HUES6 (cell line): Measurements from ENCODE around the gene SDHB.

Experiments
- H3K27ac ChIP-seq: 2 replicates; pipeline ENCODE4 v1.7.0; 2013; ENCODE audit warnings: low read depth, mild to moderate bottlenecking, low read length, inconsistent platforms
- H3K27me3 ChIP-seq: 2 replicates; pipeline ENCODE4 v1.6.1; 2013; ENCODE audit warnings: low read length; ENCODE audit not compliant: control insufficient read depth, insufficient read depth
- H3K36me3 ChIP-seq: 2 replicates; pipeline ENCODE4 v1.6.1; 2013; ENCODE audit warnings: low read length; ENCODE audit not compliant: control insufficient read depth, insufficient read depth
- H3K4me1 ChIP-seq: 2 replicates; pipeline ENCODE4 v1.6.1; 2013; ENCODE audit warnings: low read length; ENCODE audit not compliant: control insufficient read depth, insufficient read depth
- H3K4me3 ChIP-seq: 2 replicates; pipeline ENCODE4 v1.5.1; 2013; ENCODE audit warnings: low read depth, low read length
- H3K9ac ChIP-seq: one replicate; pipeline ENCODE4 v1.6.1; 2013; ENCODE audit warnings: mild to moderate bottlenecking, low read length
- H3K9me3 ChIP-seq: 2 replicates; pipeline ENCODE4 v1.6.1; 2013; ENCODE audit warnings: low read depth, low read length; ENCODE audit not compliant: control insufficient read depth, insufficient read depth

SDHB gene

DNA sequence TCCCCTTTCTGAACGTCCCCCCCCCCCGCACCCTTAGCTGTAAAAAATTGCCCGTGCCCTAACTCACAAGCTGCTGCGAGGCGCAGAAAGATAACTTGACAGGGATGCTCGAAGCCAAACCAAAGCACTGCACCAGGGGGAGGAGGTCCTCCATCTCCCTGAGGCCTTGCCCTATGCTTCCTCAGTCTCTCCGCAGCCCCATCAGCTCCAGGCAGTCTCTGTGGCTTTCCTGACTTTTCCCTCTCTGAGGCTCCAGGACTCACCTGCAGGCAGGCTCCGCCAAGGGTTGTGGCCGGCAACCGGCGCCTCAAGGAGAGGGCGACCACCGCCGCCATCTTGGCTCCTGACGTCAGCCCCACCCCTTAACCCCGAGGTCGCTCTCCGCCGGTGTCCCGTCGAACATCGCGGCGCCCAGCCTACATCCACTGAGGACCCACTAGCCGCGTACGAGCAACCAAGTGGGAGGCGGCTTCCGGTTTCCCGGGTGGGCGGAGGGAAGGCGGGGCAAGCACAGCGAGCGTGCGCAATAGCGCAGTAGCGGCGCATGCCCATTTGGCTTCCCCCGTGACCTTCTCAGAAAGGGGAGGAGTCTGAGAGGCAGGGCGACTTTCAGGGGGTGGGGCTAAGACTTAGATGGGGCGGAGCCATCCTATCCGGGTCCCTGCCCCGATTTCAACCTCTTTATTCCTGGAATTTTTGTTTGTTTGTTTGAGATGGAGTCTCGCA is at the start of gene SDHB:
SDHB (minus strand) TSS at position 348 of the 726 bp plus-strand sequence; CDS start at position 335, 13 bp downstream.
- peaks cover 21% of the 10 kb centered on the region for H3K36me3 ChIP-seq

DNA sequence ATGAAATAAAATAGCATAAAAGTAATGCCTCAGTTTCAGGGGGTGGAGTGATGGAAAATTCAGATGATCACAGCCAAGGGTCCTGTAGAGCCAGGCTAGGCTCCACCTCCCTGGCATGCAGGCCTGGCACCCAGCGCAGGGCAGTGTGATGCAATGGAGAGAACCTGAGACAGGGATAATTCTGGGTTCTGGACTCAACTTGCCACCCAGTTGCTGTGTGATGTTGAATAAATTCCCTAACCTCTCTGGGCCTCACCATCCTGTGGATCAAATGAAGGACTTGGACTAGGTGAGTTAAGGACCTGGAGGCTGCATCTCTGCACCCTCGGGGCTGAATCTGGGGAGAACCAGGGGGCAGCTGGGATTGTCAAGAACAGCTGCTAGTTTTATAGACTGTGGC is 48.4 kb upstream of the SDHB start:
- no peak overlapping the region for H3K27ac ChIP-seq
- no peak overlapping the region for H3K9ac ChIP-seq
- H3K27me3 ChIP-seq, result no peaks in the 10 kb centered on the region
- no peaks in the 10 kb centered on the region for H3K36me3 ChIP-seq
- no peak overlapping the region for H3K4me3 ChIP-seq
- H3K4me1 ChIP-seq, result peaks cover 19% of the 10 kb centered on the region; the same call in 1 of the 2 replicates
- no peaks in the 10 kb centered on the region for H3K9me3 ChIP-seq

More for the DNA sequence above, at the start of gene SDHB:
- H3K9ac ChIP-seq, result peak within 1 kb of the TSS; percentile 87
- H3K4me3 ChIP-seq, result peak within 1 kb of the TSS; percentile 86
- H3K27me3 ChIP-seq, result no peaks in the 10 kb centered on the region
- peaks cover 7% of the 10 kb centered on the region; the same call in 1 of the 2 replicates for H3K4me1 ChIP-seq
- no peaks in the 10 kb centered on the region for H3K9me3 ChIP-seq
- H3K27ac ChIP-seq, result peak within 1 kb of the TSS; percentile 61; the same call in 1 of the 2 replicates

DNA sequence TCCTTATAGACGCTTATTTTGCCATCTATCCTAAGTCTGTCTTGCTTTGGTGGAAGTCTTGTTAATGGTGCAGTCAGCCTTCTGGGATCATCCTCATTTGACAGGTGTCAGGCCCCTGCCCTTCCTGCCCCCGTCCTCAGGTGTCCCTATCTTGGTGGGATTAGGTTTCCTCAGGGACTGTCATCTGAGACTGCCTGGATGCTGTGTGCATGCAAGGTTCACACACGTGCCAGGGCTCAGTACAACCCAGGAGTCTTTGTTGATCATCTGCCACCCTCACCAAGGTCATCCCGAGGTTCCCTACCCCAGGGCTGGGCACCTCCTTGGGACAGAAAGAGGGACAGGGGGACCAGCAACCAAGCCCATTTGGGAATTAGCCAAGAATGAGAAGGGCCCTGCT is 47.4 kb upstream of the SDHB start:
- H3K4me1 ChIP-seq, result peaks cover 19% of the 10 kb centered on the region; the same call in 1 of the 2 replicates
- no peaks in the 10 kb centered on the region for H3K9me3 ChIP-seq
- H3K4me3 ChIP-seq, result no peak overlapping the region
- no peak overlapping the region for H3K27ac ChIP-seq
- no peaks in the 10 kb centered on the region for H3K36me3 ChIP-seq
- H3K9ac ChIP-seq, result no peak overlapping the region
- H3K27me3 ChIP-seq, result no peaks in the 10 kb centered on the region

DNA sequence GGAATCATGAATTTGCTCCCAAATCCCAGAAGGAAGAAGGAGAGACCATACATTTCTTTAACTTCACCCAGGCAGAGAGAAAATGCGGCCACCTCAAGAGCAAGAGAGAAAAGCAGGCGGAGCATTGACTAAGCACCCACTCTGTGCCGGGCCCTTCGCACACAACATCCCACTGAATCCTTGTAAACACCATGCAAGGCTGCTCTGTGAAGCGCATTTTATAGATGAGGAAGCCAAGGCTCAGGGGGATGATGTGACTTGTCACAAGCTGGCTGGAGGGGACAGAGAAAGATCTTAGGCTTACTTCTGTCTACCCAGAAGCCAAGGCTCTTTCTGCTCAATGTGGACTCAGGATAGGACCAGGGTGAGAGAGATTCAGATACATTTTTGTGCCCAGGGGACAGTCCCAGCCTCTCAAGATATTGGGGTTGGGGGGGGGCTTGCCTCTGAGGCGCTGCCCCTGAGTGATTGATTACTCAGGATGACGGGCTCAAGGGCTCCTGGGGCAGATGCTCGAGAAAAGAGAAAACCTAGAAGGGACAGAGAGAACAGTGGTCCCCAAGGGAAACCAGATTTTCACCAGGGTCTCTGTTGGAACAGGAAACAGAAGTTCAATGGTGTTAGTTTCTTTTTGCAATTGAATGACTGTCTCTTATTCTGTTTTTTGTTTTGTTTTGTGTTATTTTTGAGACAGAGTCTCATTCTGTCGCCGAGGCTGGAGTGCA is 45.9 kb upstream of the SDHB start:
- Histone ChIP-seq H3K27me3 (no peaks in the 10 kb centered on the region), H3K9me3 (no peaks in the 10 kb centered on the region), H3K36me3 (no peaks in the 10 kb centered on the region), H3K27ac (no peak overlapping the region), H3K4me1 (peaks cover 19% of the 10 kb centered on the region; the same call in 1 of the 2 replicates), H3K4me3 (no peak overlapping the region), H3K9ac (no peak overlapping the region)

DNA sequence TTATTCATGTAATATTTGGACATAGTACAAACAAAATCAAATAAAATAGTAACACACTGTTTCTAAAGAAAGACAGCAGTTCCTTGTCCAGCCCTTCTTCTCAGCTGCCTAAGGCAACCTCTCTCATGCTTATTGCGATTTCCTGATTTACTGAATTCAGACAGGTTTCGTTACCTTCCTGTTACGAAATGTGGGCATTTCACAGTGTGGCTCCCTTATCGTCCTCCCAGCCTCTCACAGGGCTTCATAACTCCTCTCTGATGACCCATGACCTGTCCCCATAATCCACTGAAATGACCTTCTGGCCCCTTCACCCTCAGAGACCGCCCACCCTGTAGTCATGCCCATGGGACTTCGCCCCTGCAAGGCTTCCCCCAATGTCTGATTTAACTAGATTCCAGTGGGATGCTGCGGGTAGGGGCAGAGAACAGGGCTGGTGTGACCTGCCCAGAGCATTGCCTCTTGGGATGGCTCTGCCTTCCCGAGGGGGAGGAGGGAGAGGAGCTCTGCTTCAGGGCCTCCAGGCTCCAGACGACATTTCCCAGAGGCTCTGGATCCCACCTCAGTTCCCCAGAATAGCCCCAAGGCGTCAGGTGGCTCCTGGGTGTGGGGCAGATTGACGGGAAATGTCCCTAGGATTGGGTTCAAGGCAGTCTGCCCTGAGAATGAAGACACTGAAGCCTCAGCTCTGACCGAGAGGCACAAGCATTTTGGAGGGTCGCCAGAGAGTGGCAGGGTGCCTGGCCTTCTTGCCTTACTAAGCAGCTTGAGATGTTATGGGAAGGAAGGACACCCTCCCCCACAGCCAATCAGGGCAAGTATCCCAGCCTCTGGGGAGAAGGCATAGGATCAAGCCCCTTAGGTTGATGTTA is 44.9 kb upstream of the SDHB start:
- H3K27ac ChIP-seq, result no peak overlapping the region
- no peak overlapping the region for H3K9ac ChIP-seq
- no peaks in the 10 kb centered on the region for H3K27me3 ChIP-seq
- no peaks in the 10 kb centered on the region for H3K9me3 ChIP-seq
- no peak overlapping the region for H3K4me3 ChIP-seq
- H3K4me1 ChIP-seq, result peaks cover 19% of the 10 kb centered on the region; the same call in 1 of the 2 replicates
- H3K36me3 ChIP-seq, result no peaks in the 10 kb centered on the region

DNA sequence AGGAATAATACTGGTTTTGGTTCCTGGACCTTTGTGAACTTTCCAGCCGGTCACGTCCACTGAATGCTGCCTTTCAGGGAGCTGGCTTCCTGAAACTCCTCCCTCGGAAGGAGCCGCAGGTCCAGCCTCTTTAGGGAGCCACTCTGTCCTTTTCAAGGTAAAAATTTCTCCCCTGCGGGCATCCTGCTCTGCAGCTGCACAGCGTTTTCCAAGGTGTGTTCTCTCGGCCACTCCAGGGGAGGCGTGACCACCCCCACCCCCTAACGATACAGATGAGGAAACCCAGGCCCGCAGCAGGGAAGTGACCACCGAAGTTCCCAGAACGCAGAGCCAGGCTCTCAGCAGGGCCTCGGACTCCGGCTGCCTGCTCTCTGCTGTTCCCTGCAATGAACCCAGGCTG is 44.0 kb upstream of the SDHB start:
- Histone ChIP-seq H3K36me3 (no peaks in the 10 kb centered on the region), H3K9ac (no peak overlapping the region), H3K9me3 (no peaks in the 10 kb centered on the region), H3K4me1 (peaks cover 19% of the 10 kb centered on the region; the same call in 1 of the 2 replicates), H3K27ac (no peak overlapping the region), H3K27me3 (no peaks in the 10 kb centered on the region), H3K4me3 (no peak overlapping the region)

DNA sequence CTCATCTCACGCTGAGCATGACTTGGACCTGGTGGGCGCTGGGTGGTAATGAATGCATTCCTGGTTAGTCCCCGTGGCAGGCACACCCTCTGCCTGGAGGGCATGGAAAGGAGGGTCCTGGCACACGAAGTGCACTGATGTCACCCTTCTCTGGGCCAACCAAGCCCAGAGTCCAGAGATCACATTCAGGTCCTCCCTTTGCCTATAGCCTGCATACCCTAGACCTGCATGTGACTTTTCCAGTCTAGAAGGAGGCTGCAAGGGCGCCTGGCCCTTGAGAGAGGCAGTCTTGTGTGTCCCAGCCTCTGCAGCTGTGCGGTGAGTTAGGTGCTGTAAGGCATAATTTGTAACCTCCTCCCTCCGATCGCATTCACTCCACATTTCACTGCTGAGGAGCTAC is 43.3 kb upstream of the SDHB start:
- Histone ChIP-seq H3K9me3 (no peaks in the 10 kb centered on the region), H3K27ac (no peak overlapping the region), H3K27me3 (no peaks in the 10 kb centered on the region), H3K9ac (no peak overlapping the region), H3K36me3 (no peaks in the 10 kb centered on the region), H3K4me1 (peaks cover 19% of the 10 kb centered on the region; the same call in 1 of the 2 replicates), H3K4me3 (no peak overlapping the region)

DNA sequence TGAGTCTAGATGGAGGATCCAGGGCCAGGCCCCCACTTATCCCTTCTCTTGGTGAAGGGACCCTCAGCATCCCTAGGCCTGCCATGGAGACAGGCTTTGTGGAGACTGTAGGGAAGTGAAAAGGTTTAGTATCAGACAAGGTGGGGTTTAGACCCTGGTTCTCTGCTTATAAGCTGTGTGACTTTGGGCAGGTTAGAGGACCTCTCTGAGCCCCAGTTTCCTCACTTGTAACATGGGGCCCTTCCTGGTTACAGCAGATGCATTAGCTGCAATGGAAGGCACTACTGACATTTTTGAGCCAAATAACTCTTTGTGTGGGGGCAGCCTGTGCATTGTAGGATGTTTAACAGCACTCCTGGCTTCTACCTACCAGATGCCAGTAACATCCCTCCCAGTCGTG is 42.8 kb upstream of the SDHB start:
- H3K4me1 ChIP-seq, result peaks cover 19% of the 10 kb centered on the region; the same call in 1 of the 2 replicates
- H3K9ac ChIP-seq, result no peak overlapping the region
- H3K27me3 ChIP-seq, result no peaks in the 10 kb centered on the region

DNA sequence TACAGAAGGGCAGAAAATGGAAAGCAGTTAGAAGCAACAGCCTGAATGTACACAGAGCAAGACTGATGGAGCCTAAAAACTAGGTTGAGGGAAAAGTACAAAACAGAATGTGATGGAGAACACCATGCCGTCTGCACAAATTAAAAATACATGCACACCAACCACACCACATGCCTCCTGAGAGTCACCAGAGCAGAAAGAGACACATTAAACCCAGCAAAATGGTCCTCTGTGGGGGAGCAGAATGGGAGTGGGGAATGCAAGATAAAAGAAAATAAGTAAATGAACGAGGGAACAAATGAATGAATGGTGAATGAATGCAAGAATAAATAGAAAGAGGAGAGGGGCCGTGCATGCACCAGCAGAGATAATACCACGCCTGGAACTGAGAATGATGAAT is 41.3 kb upstream of the SDHB start:
- no peaks in the 10 kb centered on the region for H3K36me3 ChIP-seq
- H3K9ac ChIP-seq, result no peak overlapping the region
- no peak overlapping the region for H3K27ac ChIP-seq
- no peaks in the 10 kb centered on the region for H3K9me3 ChIP-seq
- H3K4me1 ChIP-seq, result peaks cover 25% of the 10 kb centered on the region; the same call in 1 of the 2 replicates
- H3K27me3 ChIP-seq, result no peaks in the 10 kb centered on the region
- no peak overlapping the region for H3K4me3 ChIP-seq

More for the DNA sequence above, 42.8 kb upstream of the SDHB start:
- H3K36me3 ChIP-seq, result no peaks in the 10 kb centered on the region
- no peak overlapping the region for H3K4me3 ChIP-seq
- no peak overlapping the region for H3K27ac ChIP-seq
- no peaks in the 10 kb centered on the region for H3K9me3 ChIP-seq

DNA sequence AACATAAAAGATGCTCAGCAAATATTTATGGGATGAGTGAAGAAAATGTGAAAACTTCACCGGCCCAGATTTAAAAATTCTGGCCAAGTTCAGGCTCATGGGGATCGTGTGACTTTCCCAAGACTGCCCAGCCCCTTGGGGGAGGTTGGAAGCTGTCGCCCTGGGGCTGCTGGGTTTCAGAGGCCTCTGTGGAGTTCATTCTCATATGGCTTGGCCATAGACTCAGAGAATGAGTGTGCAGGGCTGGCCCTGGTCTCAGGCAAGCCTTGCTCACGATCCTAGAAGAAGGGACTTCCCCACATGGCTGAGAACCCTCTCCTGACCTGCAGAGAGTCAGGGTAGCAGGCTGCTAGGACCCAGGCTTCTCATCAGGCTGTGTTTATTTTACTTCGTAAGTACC is 40.8 kb upstream of the SDHB start:
- no peaks in the 10 kb centered on the region for H3K27me3 ChIP-seq

More for the DNA sequence above, 40.8 kb upstream of the SDHB start:
- no peak overlapping the region for H3K9ac ChIP-seq
- H3K36me3 ChIP-seq, result no peaks in the 10 kb centered on the region
- H3K4me3 ChIP-seq, result no peak overlapping the region
- H3K27ac ChIP-seq, result no peak overlapping the region
- H3K9me3 ChIP-seq, result no peaks in the 10 kb centered on the region
- peaks cover 22% of the 10 kb centered on the region; the same call in 1 of the 2 replicates for H3K4me1 ChIP-seq
